ENCODE measurements around the gene ENG. TPM values are rescaled to one million over a fixed set of nuclear protein-coding genes. Genes with fewer than 3 reads are reported as not detected.

Gene ENG
- total RNA-seq, 1 donor from 2014 or later = 675 TPM

GRCh38 chr9:127789179-127789578 lies 65.3 kb downstream of the ENG start:
- intact Hi-C loops (cut with DNase I) = no loop called here
- H3K27ac ChIP-seq = peak overlapping the region; percentile 14 to 34
- peaks cover 60 to 63% of the 10 kb centered on the region in 2 donors for H3K36me3 ChIP-seq
- peaks cover 13 to 43% of the 10 kb centered on the region in 2 donors for H3K4me1 ChIP-seq
- TF ChIP-seq, protein P1, sequence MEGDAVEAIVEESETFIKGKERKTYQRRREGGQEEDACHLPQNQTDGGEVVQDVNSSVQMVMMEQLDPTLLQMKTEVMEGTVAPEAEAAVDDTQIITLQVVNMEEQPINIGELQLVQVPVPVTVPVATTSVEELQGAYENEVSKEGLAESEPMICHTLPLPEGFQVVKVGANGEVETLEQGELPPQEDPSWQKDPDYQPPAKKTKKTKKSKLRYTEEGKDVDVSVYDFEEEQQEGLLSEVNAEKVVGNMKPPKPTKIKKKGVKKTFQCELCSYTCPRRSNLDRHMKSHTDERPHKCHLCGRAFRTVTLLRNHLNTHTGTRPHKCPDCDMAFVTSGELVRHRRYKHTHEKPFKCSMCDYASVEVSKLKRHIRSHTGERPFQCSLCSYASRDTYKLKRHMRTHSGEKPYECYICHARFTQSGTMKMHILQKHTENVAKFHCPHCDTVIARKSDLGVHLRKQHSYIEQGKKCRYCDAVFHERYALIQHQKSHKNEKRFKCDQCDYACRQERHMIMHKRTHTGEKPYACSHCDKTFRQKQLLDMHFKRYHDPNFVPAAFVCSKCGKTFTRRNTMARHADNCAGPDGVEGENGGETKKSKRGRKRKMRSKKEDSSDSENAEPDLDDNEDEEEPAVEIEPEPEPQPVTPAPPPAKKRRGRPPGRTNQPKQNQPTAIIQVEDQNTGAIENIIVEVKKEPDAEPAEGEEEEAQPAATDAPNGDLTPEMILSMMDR (IDR thresholded peaks at IDR 0.05) = no peak
- no peak overlapping the region for H3K4me3 ChIP-seq
- DNase-seq (ENCODE audit: low spot score in 2 of 2) = no peak
- H3K27me3 ChIP-seq = no peaks in the 10 kb centered on the region
- no peaks in the 10 kb centered on the region for H3K9me3 ChIP-seq

GRCh38 chr9:127788337-127789011 lies 66.0 kb downstream of the ENG start:
- Histone ChIP-seq H3K4me1 (peaks cover 13 to 41% of the 10 kb centered on the region in 2 donors), H3K27me3 (no peaks in the 10 kb centered on the region), H3K9me3 (no peaks in the 10 kb centered on the region), H3K36me3 (peaks cover 60 to 63% of the 10 kb centered on the region in 2 donors), H3K4me3 (no peak overlapping the region), H3K27ac (peak overlapping the region in 1 of 2 donors; percentile 19)
- DNase-seq (ENCODE audit: low spot score in 2 of 2) = no peak
- intact Hi-C loops (cut with DNase I) = no loop called here
- TF ChIP-seq, protein P1 (IDR thresholded peaks at IDR 0.05) = no peak

GRCh38 chr9:127786773-127787104 lies 67.7 kb downstream of the ENG start:
- Histone ChIP-seq H3K27me3 (no peaks in the 10 kb centered on the region), H3K9me3 (no peaks in the 10 kb centered on the region), H3K36me3 (peaks cover 47 to 49% of the 10 kb centered on the region in 2 donors), H3K4me1 (peaks cover 13 to 38% of the 10 kb centered on the region in 2 donors), H3K27ac (peak overlapping the region; percentile 91 to 94), H3K4me3 (peak overlapping the region; percentile 84 to 89)
- TF ChIP-seq, protein P1 (IDR thresholded peaks at IDR 0.05) = peak in 1 of 3 experiments; percentile 21
- intact Hi-C loops (cut with DNase I) = loop anchor here (1.0 to 2.0 kb wide), 2 partner anchors 16 to 72 kb away; partner anchors contain the start of genes FPGS and PTRH1
- DNase-seq (ENCODE audit: low spot score in 2 of 2) = no peak

GRCh38 chr9:127785933-127786772 lies 68.3 kb downstream of the ENG start, which contains the start of gene CDK9:
Gene CDK9 (plus strand): TSS chr9:127786034. CDS start chr9:127786149, 115 bp downstream.
- peaks cover 13 to 38% of the 10 kb centered on the region in 2 donors for H3K4me1 ChIP-seq
- H3K36me3 ChIP-seq = peaks cover 41 to 44% of the 10 kb centered on the region in 2 donors
- H3K9me3 ChIP-seq = no peaks in the 10 kb centered on the region
- no peaks in the 10 kb centered on the region for H3K27me3 ChIP-seq
- TF ChIP-seq, protein P1 (IDR thresholded peaks at IDR 0.05) = no peak
- intact Hi-C loops (cut with DNase I) = loop anchor here (1.0 to 2.0 kb wide), 7 partner anchors 15 to 195 kb away; partner anchors contain the start of genes FPGS, PTRH1 and TOR2A
- peak in 1 of 2 donors; percentile 96 for DNase-seq (ENCODE audit: low spot score in 2 of 2)
- peak within 1 kb of the TSS; percentile 91 to 94 for H3K27ac ChIP-seq
- H3K4me3 ChIP-seq = peak within 1 kb of the TSS; percentile 84 to 89

DNA sequence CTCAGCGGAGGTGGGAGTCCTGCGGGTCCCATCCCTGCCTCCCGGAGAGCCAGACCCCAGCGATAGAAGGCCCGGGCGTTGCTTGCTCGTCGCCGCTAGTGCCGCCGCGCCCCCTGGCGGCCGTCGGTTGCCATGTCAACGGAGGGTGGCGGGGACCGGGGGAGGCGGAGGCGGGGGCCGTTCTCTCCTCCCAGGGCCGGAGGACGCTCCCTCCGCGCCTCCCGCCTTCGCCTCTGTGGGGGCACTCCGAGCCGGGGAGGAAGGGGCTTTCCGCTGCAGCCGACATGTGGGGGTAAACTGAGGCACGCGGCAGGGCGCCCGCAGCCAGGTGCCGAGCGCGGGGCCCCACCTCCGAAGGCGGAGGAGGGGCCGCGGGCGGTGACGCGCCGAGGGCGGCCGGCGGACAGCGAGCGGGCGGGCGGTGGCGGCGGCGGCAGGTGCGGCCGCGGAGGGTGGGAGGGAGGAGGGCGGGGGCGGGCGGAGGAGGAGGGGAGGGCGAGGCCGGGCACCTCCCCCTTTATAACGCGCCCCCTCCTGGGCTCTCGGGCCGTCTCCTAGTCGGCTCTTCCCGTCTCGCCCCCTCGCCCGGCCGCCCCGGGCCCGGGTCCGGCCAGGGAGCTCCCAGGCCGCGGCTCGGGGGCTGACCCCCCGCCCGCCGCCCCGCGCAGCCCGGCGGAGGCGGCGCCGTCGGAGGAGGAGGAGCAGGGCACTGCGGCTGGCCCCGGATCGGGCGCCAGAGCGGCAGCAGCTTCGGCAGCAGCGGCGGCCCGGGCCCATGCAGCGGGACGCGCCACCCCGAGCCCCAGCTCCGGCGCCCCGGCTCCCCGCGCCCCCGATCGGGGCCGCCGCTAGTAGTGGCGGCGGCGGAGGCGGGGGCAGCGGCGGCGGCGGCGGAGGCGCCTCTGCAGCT lies 69.2 kb downstream of the ENG start:
- H3K27ac ChIP-seq = peak overlapping the region; percentile 91 to 94
- intact Hi-C loops (cut with DNase I) = loop anchor here (1.0 to 2.0 kb wide), 5 partner anchors 14 to 194 kb away; partner anchors contain the start of gene TOR2A
- H3K4me3 ChIP-seq = peak overlapping the region; percentile 84 to 89
- H3K36me3 ChIP-seq = peaks cover 33 to 35% of the 10 kb centered on the region in 2 donors
- H3K4me1 ChIP-seq = peaks cover 13 to 38% of the 10 kb centered on the region in 2 donors
- peak in 1 of 2 donors; percentile 93 for DNase-seq (ENCODE audit: low spot score in 2 of 2)
- TF ChIP-seq, protein P1 (IDR thresholded peaks at IDR 0.05) = peak; percentile 96 to 99 (median 99)
- H3K9me3 ChIP-seq = no peaks in the 10 kb centered on the region
- no peaks in the 10 kb centered on the region for H3K27me3 ChIP-seq
